ENCODE data around the gene JAK2. TPM values are rescaled to one million over a fixed set of nuclear protein-coding genes. Genes with fewer than 3 reads are reported as not detected.

The JAK2 gene
- total RNA-seq, 2 experiments from 2014 or later, result 28.4 to 29.0 TPM

- ChIA-PET CTCF (interaction anchor here (0.9 to 1.2 kb wide), 5 partner anchors 17 to 625 kb away, joined by 3 to 5 read pairs (median 4); no protein-coding TSS in a partner anchor), POLR2A (no interaction called here)
- ATAC-seq (no peak), DNase-seq (no peak)
- H3K27me3 Mint-ChIP-seq, result no peaks in the 10 kb centered on the region
- H3K36me3 Mint-ChIP-seq (ENCODE audit: low read depth), result peaks cover 9% of the 10 kb centered on the region
- H3K27ac Mint-ChIP-seq, result peak overlapping the region; percentile 36
- intact Hi-C loops (cut with micrococcal nuclease), result no loop called here
- peaks cover 45% of the 10 kb centered on the region for H3K4me1 Mint-ChIP-seq (ENCODE audit: low read depth)
- TF ChIP-seq CTCF (IDR thresholded peaks at IDR 0.05), result no peak
- peaks cover 10% of the 10 kb centered on the region for H3K9me3 Mint-ChIP-seq
- peak overlapping the region; percentile 0 for H3K4me3 Mint-ChIP-seq
These were observed 19.8 kb upstream of the JAK2 start for GRCh38 chr9:4965174-4965821.

GRCh38 chr9:4967523-4967922 lies 17.5 kb upstream of the JAK2 start:
- Mint-ChIP-seq H3K27ac (peak overlapping the region; percentile 79), H3K36me3 (ENCODE audit: low read depth) (peaks cover 9% of the 10 kb centered on the region), H3K4me1 (ENCODE audit: low read depth) (peaks cover 45% of the 10 kb centered on the region), H3K4me3 (no peak overlapping the region), H3K9me3 (peaks cover 10% of the 10 kb centered on the region), H3K27me3 (no peaks in the 10 kb centered on the region)
- CTCF ChIA-PET, result interaction anchor here (1.7 kb wide), 1 partner anchor 227 kb away, joined by 4 read pairs; the partner anchor contains the start of gene AK3
- DNase-seq, result no peak
- ATAC-seq, result no peak
- intact Hi-C loops (cut with micrococcal nuclease), result no loop called here
- no peak for TF ChIP-seq CTCF (IDR thresholded peaks at IDR 0.05)
- POLR2A ChIA-PET, result interaction anchor here (0.9 to 1.1 kb wide), 2 partner anchors 39 to 142 kb away, joined by 3 read pairs; no protein-coding TSS in a partner anchor

GRCh38 chr9:4969130-4969529 lies 15.9 kb upstream of the JAK2 start:
- CTCF ChIA-PET, result interaction anchor here (0.8 to 1.7 kb wide), 3 partner anchors 14 to 228 kb away, joined by 3 to 4 read pairs (median 3); partner anchors contain the start of gene AK3
- no peaks in the 10 kb centered on the region for H3K27me3 Mint-ChIP-seq
- POLR2A ChIA-PET, result interaction anchor here (1.2 to 1.7 kb wide), 2 partner anchors 14 to 29 kb away, joined by 5 to 6 read pairs; no protein-coding TSS in a partner anchor
- peak overlapping the region; percentile 74 for H3K27ac Mint-ChIP-seq
- H3K4me1 Mint-ChIP-seq (ENCODE audit: low read depth), result peaks cover 35% of the 10 kb centered on the region
- intact Hi-C loops (cut with micrococcal nuclease), result loop anchor here (2.0 kb wide), 1 partner anchor 14 kb away; no protein-coding TSS in a partner anchor
- ATAC-seq (no peak), DNase-seq (no peak)
- no peak for TF ChIP-seq CTCF (IDR thresholded peaks at IDR 0.05)
- H3K9me3 Mint-ChIP-seq, result peaks cover 4% of the 10 kb centered on the region
- H3K4me3 Mint-ChIP-seq, result no peak overlapping the region
- H3K36me3 Mint-ChIP-seq (ENCODE audit: low read depth), result peaks cover 5% of the 10 kb centered on the region

GRCh38 chr9:4970970-4971641 lies 14.0 kb upstream of the JAK2 start:
- POLR2A ChIA-PET, result interaction anchor here (0.7 to 2.5 kb wide), 11 partner anchors 8 to 656 kb away, joined by 3 to 26 read pairs (median 6); partner anchors contain the start of genes JAK2 and RCL1
- no peak for TF ChIP-seq CTCF (IDR thresholded peaks at IDR 0.05)
- intact Hi-C loops (cut with micrococcal nuclease), result loop anchor here (2.0 kb wide), 1 partner anchor 34 kb away; no protein-coding TSS in a partner anchor
- Mint-ChIP-seq H3K9me3 (no peaks in the 10 kb centered on the region), H3K4me1 (ENCODE audit: low read depth) (peaks cover 30% of the 10 kb centered on the region), H3K4me3 (no peak overlapping the region), H3K27me3 (no peaks in the 10 kb centered on the region), H3K27ac (no peak overlapping the region), H3K36me3 (ENCODE audit: low read depth) (peaks cover 1% of the 10 kb centered on the region)
- CTCF ChIA-PET, result interaction anchor here (0.6 to 2.3 kb wide), 8 partner anchors 8 to 178 kb away, joined by 3 to 10 read pairs (median 4); partner anchors contain the start of genes JAK2 and RCL1
- DNase-seq, result peak; percentile 89
- peak; percentile 86 for ATAC-seq
